HG03108 (cell line): ENCODE data around the gene RAMAC.
"Not testable (repeated sequence)": the region's sequence is repeated elsewhere in the genome, so short reads cannot be mapped to it uniquely, and the experiment has no call there.

Experiments
- ATAC-seq: cut with Tn5 transposase; IDR thresholded peaks from one replicate; pipeline ENCODE4 v1.9.1; 2021; ENCODE audit warnings: moderate library complexity; ENCODE audit not compliant: unreplicated experiment

Gene RAMAC

DNA sequence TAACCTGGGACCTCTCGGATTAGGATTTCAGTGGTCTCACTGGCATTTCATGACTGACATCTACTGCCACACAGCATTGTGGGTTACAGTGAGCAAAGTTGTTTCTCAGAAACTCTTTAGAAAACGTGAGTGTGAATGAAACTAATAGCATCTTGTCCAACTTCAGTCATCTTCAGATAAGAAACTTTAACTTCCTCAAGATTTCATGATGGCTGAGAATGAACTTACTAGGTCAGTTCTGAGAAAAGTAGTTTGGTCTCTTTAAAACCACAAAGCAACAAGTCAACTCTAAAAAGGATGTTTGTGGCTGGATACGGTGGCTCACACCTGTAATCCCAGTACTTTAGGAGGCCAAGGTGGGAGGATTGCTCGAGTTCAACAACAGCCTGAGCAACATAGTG is 19.3 kb upstream of the RAMAC start:
- peak; percentile 68 for ATAC-seq

DNA sequence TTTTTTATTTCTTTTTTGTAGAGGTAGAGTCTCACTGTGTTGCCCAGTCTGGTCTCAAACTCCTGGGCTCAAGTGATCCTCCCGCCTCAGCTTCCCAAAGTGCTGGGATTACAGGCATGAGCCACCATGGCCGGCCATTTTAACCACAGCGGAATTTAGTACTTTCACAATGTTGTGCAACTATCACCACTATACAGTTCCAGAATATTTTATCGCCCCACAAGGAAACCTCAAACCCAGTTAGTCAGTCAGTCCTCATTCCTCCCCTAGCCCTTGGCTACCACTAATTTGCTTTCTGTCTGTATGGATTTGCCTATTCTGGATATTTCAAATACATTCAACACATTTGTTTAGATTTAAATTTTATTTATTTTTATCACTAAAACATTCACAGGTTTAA is 17.9 kb upstream of the RAMAC start:
- ATAC-seq: no peak

DNA sequence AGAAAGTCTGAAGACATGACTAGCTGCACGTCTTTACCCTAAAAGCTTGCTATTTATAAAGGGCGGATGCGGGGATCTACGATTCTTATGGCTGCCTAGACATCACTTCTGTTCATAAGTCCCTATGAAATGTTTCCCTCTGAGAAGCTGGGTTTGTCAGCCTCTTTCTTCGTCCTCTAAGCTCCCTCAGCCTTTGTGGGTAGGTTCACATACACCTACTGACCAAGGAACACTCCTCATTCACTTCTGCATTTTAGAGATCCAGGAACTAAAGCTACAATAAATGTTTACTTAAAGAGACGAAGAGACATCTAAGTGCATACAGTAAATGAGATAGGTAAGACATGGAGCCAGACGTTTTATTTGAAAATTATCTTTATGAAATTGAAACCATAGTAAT is 16.7 kb upstream of the RAMAC start:
- no peak for ATAC-seq

DNA sequence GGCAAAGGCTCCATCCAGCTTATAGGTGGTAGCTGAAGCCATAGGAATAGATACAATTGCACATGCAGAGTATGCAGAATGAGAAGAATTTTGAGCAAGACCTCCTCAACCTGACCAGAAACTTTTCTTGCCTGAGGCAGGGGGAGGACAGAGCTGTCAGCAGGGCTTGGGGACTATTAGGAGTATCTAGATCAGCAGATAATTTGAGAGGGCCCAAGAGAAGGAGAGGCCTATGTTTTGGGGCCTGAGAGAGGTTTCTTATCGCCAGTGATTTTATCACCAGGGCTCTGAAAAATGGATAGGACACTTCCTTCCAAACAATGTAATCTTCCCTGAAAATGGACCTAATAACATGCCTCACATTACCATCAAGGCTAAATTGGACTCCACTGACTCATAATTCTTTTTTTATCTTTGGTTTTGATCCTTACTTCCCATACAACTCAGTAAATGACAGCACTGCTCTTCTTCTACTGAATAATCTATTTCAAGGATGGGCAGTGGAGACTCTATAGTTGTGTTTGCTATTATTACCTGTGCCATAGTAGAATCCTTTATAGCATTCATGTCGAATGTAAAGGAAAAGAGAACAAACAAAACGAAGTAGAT is 15.8 kb upstream of the RAMAC start:
- no peak for ATAC-seq

DNA sequence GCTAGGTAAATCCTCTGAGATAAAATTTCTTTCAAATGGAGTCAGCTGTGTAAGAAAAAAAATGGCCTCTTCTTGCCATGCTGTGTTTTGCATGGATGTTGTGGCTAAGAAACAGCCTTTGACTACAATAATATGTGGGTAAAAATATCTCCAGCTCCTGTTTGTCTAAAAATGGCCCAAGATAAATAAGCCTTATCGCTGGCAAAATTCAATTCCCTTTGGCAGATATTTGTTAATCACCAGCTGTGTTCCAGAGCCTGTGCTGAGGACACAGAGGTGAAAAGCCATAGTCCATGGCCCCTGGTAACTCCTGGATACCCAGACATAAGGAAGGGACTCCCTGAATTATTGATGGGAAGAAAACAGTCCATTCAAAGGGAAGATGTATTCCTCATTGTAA is 15.3 kb upstream of the RAMAC start:
- no peak for ATAC-seq

DNA sequence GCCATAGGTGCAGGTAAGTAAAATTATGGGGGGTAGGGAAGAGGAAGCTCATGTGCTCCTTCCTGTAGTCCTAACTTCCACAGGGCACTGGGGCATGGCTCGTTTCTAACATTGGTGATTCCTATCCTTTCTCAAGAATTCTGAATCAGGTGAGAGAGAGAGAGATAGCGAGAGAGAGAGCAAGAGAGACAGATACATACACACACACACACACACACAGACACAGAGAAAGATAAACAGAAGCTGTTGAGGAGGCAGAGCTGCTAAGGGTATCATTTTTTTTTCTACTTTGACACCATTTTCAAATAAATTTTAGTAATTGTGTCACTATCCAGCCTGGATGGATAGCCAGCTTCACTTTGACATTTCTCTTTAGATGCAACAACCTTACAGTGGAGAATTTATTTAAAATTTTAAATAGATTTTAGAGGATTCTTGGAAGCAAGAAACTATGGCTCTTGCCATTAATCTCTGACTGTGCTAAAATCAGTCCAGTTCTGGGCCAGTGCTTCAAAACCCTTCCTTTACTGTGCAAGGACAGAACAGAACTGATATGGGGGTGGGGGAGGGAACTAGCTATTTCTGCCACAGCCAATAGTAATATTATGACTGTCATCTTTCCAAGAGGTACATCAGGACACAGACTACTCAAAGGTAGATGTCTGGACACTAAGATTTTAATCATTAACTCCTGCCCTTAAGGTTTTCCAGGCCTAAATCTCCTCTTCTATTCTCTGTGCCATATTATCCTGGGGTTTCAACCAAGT is 14.6 kb upstream of the RAMAC start:
- no peak for ATAC-seq

DNA sequence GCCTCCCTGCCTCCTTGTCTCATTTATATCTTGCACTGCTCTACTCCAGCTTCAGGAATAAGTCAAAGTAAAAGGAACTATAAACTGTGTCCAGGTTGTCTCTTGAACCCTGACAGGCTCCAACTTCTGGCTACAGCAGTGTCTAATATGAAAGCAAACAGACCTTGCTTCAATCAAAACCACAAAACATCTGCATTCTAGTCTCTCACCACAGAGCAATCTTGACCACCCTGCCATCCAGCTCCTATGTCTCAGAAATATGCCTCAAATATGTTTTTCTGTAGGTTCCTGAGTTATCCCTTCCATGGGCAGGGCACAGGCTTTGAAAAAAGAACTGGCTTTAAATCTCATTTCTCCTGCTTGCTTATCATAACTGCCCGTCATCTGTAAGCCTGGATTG is 13.0 kb upstream of the RAMAC start:
- no peak for ATAC-seq

DNA sequence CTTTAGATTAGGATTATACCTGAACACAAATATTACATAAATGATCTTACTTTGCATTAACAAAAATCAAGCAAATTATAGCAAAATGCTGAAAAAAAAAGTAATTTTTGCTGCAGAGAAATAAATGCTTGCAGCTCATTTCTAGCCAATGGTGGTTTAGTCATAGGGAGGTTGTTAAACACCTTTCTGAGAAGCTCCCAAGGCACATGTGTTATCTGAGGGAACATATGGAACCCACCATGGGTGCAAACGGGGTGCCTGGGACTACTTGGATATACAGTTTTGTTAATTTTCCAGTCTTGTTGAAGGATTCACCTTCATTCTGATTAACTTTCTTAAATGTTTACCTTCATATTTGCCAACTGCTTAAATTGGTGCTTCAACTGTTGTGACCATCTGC is 8.9 kb upstream of the RAMAC start:
- no peak for ATAC-seq

DNA sequence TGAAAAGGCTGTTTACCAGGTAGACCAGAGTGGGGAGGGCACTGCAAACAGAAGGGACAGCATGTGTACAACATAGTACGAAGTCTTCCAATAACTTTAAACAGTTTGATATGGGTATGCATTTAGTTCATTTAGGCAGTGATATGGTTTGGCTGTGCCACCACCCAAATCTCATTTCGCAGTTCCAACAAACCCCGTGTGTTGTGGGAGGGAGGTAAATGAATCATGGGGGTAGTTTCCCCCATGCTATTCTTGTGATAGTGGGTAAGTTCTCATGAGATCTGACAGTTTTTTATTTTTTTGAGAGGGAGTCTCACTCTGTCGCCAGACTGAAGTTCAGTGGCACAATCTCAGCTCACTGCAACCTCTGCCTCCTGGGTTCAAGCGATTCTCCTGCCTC is 7.6 kb upstream of the RAMAC start:
- no peak for ATAC-seq

DNA sequence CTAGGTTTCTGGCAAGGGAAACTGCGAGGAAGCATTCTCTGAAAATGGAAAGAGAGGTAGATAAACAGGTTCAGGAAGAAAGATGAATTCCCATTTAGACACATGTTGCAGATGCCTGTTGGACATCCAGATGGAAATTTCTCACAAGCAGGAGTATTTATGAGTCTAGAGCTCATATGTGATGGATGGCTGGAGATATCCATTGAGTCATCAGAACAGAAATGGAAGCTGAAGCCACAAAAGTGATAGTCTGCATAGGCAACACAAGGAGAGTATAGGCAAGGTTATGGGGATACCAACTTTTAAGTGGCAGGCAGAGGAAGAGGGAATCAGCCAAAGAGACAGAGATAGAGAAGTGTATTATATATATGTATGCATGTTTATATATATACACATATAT is 6.3 kb upstream of the RAMAC start:
- no peak for ATAC-seq

DNA sequence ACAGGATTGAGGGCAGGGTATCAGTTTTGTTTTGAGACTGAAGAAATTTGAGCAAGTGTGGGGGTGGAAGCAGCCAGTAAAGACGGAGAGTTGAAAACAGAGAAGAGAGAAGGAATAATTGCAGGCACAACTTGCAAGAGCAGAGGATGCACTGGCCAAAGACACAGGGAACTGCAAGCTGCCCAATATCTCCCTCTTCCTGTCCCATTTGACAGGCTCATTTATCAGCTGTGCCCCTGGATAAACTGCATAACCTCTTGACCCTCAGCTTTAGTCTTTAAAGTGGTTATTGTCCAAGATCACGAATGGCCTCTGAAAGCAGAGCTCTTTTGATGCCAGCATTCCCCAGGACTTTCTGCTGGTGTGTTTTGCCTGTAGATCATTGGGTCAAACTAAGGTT is 5.0 kb upstream of the RAMAC start:
- no peak for ATAC-seq

DNA sequence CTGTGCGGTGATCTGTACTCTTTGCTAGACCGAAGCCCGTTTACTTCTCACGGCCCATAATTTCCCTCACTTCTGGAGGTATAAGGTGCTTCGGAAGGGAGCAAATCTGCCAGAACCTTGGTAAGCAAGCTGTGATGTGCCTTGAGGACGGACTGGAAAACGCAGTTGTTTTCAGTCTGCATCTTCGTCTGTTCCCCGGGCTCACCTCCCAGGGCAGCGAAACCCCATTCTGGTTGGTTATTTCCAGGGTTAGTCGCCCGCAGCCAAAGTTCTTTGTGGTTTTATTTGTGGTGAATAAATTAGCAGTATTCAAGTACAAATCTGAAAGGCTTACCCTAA is 401 bp downstream of the RAMAC start:
- peak; percentile 19 for ATAC-seq

DNA sequence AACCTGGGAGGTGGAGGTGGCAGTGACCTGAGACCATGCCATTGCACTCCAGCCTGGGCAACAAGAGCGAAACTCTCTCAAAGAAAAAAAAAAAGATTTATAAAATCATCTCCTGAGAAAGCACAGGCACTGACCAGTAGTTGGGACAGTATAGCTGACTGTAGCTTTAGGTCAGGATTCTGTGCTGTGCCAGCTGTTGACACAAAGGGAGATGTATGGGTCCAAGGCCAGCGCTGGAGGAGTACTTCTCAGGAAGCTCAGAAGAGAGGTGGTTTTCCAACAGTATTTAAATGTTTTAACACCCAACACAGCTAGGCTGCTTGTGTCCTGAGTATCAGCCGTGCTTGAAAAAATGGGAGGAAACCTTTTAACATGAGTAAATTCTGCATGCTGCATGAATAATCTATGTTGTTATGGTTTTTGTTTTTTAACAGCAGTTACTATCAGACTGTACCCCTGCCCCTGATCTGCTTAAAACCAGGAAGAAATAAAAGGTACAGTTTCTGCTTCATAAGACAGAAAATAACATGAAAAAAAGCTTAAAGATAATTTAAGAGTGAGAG is 6.5 kb downstream of the RAMAC start:
- no peak for ATAC-seq

DNA sequence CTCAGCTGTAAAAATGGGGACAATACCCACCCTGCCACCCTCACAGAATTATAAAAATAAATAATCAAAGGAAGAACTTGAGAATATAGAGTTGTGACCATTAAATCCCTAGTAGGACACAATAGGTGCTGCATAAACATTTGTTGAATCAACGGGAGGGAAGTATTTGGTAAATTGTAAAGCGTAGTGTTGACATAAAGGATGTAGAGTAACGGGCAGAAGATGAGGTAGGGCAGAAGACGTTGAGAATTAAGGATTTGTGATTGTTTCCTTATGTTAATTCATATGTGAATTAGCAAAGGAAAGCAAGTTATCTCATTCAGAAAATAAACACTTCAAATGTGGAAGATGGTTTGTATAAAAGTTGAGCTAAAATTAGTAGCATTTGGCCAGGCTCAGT is 7.1 kb downstream of the RAMAC start:
- ATAC-seq: no peak

DNA sequence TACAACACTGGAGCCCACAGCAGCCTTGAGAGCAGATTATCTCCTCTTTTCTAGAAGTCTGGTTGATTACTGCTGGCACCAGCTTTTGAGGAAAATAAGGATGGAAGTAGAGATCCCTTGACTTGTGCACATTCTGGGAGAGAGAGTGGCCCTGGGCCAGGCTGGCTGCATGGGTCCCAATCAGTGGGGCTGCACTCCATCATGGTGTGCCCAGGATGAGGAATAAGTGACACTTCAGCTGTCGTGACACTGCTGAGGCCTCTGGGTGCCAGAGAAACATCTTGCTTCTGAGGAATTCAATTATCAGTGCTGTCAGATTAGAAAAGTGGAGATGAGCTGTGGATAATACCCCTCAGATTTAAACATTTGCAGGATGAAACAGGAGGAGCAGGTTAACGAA is 9.1 kb downstream of the RAMAC start:
- ATAC-seq: no peak

DNA sequence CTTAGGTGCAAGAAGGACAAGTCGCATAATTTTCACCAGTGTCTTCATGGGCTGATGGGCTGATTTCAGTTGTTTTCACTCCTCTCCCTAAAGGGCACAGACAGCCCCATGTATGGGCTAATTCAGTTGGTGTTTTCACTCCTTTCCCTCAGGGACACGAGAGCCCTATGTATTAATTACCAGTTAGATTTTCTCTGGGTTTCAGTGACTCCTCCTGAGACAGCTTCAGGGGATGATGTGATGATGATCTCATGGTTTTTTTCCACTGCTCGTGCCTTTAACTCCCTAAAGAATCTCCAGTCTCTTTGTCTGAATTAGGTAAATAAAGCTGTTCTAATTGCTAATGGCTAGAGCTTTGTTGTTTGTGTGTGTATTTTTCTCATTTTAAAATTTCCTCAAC is 9.9 kb downstream of the RAMAC start:
- no peak for ATAC-seq

DNA sequence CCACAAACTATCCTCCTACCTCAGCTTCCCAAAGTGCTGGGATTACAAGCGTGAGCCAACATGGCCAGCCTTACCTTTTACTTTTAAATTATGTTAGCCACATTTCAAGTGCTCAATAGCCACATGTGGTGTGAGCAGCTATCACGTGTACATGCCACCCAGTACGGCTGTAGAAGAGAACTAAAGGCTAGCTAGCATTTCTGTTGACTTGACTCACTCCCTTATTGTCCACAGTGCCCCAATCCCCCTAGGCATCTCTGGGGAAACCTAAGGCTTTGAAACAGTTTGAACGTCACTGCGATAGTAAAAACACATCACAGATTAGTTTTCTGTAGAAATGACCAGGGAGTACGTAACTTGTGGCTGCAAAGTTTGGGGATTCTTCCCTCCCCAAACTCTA is 13.4 kb downstream of the RAMAC start:
- no peak for ATAC-seq

DNA sequence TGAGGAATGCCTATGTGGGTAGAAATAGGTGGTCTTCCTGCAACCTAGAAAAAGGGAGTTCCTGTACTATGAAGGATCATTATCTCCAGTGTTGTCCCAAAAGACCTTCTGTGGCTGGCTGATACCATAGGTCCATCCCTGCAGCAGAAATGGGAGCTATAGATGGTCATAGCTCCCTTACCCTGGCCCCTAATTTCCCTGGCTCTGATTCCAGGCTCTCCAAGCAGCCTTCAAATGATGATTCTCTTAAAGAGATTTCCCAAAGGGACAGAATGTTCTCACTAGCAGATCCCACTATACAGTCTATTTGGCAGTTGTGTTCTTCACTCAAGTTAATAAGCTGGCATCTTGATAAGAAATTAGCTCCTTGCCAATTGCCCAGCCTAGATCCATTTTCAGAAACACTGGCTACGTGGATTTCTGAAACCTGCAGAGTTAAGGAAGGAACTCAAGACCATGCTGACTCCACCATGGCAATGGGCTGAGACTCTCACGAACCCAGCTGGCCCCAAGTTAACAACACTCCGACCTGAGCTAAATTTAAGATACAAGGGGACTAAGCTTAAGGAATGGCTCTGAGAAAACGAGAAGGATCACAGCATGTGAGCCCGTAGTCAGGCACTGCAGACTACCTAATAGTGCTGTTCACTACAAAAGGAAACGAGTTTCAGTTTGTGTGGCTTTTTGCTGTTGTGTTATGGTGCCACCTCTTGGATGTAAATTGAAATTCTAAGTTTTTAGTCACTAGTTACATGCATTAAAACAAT is 14.1 kb downstream of the RAMAC start:
- ATAC-seq: peak; percentile 79

DNA sequence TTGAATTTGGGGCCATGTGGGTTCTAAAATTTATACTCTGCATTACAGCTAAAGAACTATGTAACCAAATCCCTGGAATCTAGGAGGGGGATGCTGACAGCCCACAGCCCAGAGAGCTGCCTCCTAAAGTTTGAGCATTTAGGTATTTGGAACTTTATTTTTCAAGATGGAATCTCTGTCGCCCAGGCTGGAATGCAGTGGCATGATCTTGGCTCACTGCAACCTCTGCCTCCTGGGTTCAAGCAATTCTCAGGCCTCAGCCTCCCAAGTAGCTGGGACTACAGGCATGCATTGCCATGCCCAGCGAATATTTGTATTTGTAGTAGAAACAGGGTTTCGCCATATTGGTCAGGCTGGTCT is 14.6 kb downstream of the RAMAC start:
- ATAC-seq: not testable (repeated sequence)

DNA sequence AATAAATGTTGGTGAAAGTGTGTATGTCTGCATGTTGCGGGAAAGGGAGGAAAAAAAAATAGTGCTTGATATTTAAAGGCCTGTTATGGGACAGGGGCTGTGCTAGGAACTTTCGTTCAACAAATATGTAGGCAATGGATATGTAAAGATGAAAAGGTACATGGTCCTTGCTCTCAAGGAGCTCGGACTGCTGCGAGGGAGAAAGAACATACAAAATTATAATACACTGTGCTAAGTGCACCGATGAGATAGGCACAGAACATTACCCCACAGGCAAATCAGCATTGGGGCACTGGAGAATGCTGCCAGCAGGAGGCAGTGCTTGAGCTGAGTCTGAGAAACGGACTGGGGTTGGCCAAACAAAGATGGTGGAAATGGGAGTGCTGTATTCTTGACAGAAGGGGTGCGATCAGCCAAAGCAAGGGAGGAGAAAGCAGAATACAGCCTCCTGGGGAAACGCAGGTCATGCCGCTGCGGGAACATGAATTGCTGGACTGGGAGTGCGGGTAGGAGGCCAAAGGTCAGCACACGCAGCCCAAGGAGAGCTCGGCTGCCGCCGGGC is 24.8 kb downstream of the RAMAC start:
- peak; percentile 57 for ATAC-seq

DNA sequence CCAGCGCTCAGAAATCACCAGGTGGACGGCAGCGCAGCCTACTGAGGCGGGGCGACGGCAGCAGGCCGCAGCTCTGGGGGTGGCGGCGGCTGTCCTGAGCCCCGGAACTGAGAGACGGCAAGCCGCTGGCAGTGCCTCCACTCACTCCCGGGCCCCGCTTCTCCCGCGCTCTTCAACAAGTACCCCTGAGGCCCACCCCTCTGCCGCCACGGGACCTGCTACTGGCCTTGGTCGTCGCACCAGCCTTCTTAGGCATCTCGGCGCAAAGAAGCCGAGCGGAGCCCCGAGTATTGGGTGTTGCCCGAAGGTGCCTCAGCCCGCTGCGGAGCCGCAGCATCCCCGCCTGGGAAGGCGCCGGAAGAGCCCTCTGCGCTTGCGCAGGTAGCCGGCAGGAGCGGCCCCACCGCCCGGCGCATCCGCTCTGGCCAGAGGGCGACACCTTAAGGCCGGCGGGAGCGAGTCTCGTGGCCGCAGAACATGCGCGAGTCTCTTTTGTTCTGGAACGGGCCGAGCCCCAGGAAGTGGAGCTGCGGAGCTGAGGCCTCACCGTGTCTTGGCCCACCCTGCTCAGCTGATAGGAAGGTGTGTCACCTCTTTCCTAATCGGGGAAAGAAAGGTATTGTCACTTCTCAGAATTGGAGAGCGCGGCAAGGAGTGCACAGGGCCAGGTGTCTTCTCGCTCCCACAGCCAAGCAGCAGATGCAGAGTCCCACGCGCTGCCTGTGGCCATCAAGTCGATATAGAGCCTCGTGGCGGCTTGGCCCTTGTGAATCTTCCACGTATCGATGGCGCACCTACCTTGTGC is 25.5 kb downstream of the RAMAC start, which contains the start of gene C15orf40:
TSS of gene C15orf40 (minus strand) at position 369 of the 805 bp plus-strand sequence. CDS start at position 337, 32 bp downstream.
- ATAC-seq: peak; percentile 91
